Skeletal muscle cell (primary cell): Measurements from ENCODE around the gene NIPAL3.
"Not testable (repeated sequence)": the region's sequence is repeated elsewhere in the genome, so short reads cannot be mapped to it uniquely, and the experiment has no call there.

Experiments used
- DNase-seq: peaks from one replicate; pipeline ENCODE4 v3.0.0-alpha.2; 2010; ENCODE audit warnings: low read depth
- H3K4me3 ChIP-seq: 2 replicates; pipeline ENCODE4 v1.5.1; 2011; ENCODE audit warnings: low read depth, mild to moderate bottlenecking, control low read depth, low read length, moderate library complexity

NIPAL3 gene

GRCh38 chr1:24418898-24419628 is 3.5 kb downstream of the NIPAL3 start:
- no peak overlapping the region for H3K4me3 ChIP-seq
- DNase-seq = no peak

GRCh38 chr1:24420547-24420946 is 4.9 kb downstream of the NIPAL3 start:
- H3K4me3 ChIP-seq = no peak overlapping the region
- no peak for DNase-seq

GRCh38 chr1:24421502-24421901 is 5.9 kb downstream of the NIPAL3 start:
- DNase-seq = no peak
- no peak overlapping the region for H3K4me3 ChIP-seq

DNA sequence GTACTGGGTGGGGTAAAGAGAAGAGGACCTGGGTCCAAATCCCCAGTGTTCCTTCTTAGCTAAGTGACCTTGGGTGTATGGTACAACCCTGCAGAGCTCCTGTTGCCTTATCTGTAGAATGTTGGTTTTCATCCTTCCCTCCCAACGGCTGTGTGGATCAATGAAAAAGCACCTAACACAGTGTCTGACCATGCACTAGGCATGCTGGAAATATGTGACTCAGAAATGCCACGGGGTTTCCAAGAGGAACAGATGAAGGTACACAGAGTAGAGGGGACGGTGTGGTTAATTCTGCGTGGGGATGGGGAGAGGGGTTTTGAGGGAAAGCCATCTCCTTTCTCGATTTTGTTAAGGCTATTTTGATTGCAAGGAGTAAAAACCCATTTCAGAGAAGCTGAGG is 8.6 kb downstream of the NIPAL3 start:
- H3K4me3 ChIP-seq = no peak overlapping the region
- DNase-seq = no peak

DNA sequence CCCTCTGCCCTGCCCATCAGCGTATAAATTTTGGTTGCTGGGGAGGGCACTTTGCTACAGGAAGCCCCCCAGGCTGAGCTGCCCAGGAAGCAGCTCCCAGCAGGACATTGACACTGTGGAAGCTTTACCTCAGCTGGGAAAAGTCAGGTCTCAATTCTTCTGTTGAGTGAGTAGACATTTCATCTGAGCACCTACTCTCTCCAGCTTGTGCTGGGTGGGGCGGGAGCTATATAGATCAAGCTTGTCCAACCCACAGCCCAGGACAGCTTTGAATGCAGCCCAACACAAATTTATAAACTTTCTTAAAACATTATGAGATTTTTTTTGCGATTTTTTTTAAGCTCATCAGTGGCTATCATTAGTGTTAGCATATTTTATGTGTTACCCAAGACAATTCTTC is 9.4 kb downstream of the NIPAL3 start:
- no peak for DNase-seq
- no peak overlapping the region for H3K4me3 ChIP-seq

DNA sequence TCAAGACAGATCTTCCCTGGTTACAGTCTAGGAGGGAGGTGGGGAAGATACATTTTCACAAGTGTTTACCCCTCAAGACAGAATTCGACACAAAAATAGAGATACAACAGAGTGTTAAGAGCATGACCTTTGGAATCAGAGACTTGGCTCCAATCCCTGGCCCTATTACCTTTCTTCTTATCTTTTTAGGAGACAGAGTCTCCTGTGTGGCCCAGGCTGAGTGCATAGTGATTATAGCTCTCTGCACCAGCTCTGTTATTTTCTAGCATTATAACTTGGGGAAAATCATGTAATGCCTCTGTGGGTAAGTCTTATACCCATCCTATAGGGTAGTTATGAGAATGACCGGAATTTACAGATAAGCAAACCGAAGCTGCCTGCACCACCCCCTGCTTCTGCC is 9.8 kb downstream of the NIPAL3 start:
- DNase-seq = no peak
- no peak overlapping the region for H3K4me3 ChIP-seq

- no peak overlapping the region for H3K4me3 ChIP-seq
- DNase-seq = no peak
These were observed 10.3 kb downstream of the NIPAL3 start for GRCh38 chr1:24425922-24426321.

- DNase-seq = no peak
These were observed 11.3 kb downstream of the NIPAL3 start for GRCh38 chr1:24426744-24427544.

DNA sequence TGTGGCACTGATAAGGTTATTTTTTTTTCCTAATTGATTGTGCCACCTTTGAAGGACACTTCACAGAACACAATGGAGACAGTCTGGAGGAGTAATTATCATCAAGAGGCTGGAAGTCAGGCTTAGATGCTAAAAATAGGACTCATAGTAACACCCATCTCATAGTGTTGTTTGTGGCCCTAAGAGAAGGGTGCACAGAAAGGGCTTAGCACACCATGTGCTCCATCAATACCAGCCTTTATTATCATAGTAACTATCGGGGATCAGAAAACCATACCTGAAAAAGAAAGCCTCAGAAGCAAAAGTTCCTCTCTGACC is 11.9 kb downstream of the NIPAL3 start:
- no peak for DNase-seq
- no peak overlapping the region for H3K4me3 ChIP-seq

More at GRCh38 chr1:24426744-24427544, 11.3 kb downstream of the NIPAL3 start:
- H3K4me3 ChIP-seq = no peak overlapping the region

- H3K4me3 ChIP-seq = no peak overlapping the region
- no peak for DNase-seq
These were observed 20.3 kb downstream of the NIPAL3 start for GRCh38 chr1:24435782-24436365.

GRCh38 chr1:24437631-24438396 is 22.2 kb downstream of the NIPAL3 start:
- DNase-seq = no peak
- no peak overlapping the region for H3K4me3 ChIP-seq

GRCh38 chr1:24438423-24438901 is 22.9 kb downstream of the NIPAL3 start:
- H3K4me3 ChIP-seq = no peak overlapping the region
- DNase-seq = no peak

GRCh38 chr1:24440436-24440835 is 24.8 kb downstream of the NIPAL3 start:
- no peak overlapping the region for H3K4me3 ChIP-seq
- DNase-seq = no peak

DNA sequence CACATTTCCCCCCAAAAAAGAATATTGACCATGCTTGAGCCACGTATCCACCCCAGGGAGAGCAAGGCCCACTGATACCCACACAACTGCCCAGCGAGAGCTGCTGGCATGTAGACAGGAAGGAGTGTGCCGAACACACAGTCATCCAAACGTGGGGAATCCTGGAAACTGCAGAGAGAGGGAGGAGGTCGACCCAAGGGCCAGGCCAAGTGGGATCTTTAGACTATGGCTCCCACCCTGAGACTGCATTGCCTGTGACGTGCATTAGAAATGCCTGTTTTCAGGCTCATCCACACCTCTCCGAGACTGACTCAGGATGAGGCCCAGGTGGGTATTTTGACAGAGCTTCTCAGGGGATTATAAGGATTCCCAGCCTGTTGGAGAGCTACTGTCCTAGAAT is 25.9 kb downstream of the NIPAL3 start:
- DNase-seq = no peak
- H3K4me3 ChIP-seq = no peak overlapping the region

DNA sequence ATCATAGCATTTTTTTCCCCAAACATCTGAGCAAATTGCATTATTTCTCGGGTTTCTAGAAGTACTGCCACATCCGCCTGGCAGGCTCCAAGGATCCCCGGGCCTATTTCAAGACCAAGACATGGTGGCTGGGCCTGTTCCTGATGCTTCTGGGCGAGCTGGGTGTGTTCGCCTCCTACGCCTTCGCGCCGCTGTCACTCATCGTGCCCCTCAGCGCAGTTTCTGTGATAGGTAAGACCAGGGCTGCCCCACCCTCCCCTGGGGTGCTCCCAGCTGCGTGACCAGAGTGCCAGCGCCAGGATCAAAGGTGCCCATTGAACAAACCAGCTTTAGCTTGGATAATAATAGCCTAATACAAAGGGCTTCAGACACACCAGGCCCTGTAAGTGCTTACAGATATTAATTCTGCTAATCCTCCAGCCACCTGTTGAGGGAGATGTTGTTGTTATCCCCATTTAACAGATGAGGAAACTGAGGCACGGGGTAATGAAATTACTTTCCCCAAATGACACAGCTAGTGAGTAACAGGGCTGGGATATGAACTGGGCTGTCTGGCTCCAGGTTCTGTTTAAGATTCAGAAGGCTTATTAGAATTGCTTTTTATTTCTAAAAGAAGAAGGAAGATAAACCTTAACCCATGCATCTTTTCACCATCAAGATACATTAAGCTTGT is 26.5 kb downstream of the NIPAL3 start:
- no peak overlapping the region for H3K4me3 ChIP-seq
- DNase-seq = no peak

DNA sequence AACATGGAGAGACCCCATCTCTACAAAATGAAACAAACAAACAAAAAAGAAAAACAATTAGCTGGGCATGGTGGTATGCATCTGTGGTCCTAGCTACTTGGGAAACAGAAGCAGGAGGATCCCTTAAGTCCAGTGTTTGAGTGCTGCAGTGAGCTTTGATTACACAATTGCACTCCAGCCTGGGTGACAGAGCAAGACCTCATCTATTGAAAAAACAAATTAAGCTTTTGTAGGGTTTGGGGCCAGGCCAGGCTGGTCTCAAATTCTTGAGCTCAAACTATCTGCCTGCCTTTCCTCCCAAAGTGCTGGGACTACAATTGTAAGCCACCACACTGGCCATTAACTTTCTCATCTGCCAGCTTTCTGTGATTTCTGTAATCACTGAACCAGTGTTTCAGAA is 27.2 kb downstream of the NIPAL3 start:
- DNase-seq = no peak
- H3K4me3 ChIP-seq = no peak overlapping the region

- DNase-seq = no peak
- no peak overlapping the region for H3K4me3 ChIP-seq
These were observed 27.6 kb downstream of the NIPAL3 start for GRCh38 chr1:24443241-24443656.

DNA sequence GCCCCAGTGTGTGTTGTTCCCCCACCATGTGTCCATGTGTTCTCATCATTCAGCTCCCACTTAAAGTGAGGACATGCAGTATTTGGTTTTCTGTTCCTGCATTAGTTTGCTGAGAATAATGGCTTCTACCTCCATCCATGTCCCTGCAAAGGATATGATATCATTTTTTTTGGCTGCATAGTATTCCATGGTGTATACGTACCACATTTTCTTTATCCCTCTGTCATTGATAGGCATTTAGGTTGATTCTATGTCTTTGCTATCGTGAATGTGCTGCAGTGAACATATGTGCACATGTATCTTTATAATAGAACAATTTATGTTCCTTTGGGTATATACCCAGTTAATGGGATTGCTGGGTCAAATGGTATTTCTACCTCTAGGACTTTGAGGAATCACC is 30.8 kb downstream of the NIPAL3 start:
- not testable (repeated sequence) for DNase-seq, H3K4me3 ChIP-seq

- no peak for DNase-seq
- H3K4me3 ChIP-seq = no peak overlapping the region
These were observed 34.7 kb downstream of the NIPAL3 start for GRCh38 chr1:24450316-24450715.
